ENCODE results near the gene IGDCC3. TPM values are rescaled to one million over a fixed set of nuclear protein-coding genes. Genes with fewer than 3 reads are reported as not detected.

Gene IGDCC3
- polyA plus RNA-seq, 1 donor (not counting 4 experiments of a cell fraction or from before 2014, with no cell fraction given): not detected

- Histone ChIP-seq H3K27me3 (ENCODE audit: control insufficient read depth, extremely low read depth, insufficient read depth, low read length) (peaks cover 6% of the 10 kb centered on the region), H3K9ac (ENCODE audit: control insufficient read depth, extremely low read depth, insufficient read depth, low read length) (no peak overlapping the region), H3K4me3 (ENCODE audit: control insufficient read depth in 2 of 3, extremely low read depth in 1 of 3, insufficient read depth in 2 of 3, low read depth in 1 of 3, low read length in 3 of 3) (no peak overlapping the region), H3K4me2 (ENCODE audit: control insufficient read depth, extremely low read depth, insufficient read depth, low read depth, low read length) (no peak overlapping the region), H3K4me1 (ENCODE audit: control insufficient read depth, extremely low read depth, insufficient read depth, low read length) (no peaks in the 10 kb centered on the region), H3K9me3 (ENCODE audit: control insufficient read depth, low read depth, low read length) (no peaks in the 10 kb centered on the region), H4K20me1 (ENCODE audit: control insufficient read depth, extremely low read depth, insufficient read depth, low read length) (no peaks in the 10 kb centered on the region), H3K36me3 (ENCODE audit: control insufficient read depth in 2 of 2, extremely low read depth in 1 of 2, insufficient read depth in 2 of 2, low read length in 2 of 2) (no peaks in the 10 kb centered on the region), H3K9me1 (ENCODE audit: control insufficient read depth, extremely low read depth, insufficient read depth, low read length) (no peaks in the 10 kb centered on the region), H3K79me2 (ENCODE audit: control insufficient read depth, insufficient read depth, low read length) (no peaks in the 10 kb centered on the region), H2AFZ (ENCODE audit: control insufficient read depth, low read length) (no peak overlapping the region), H3K27ac (ENCODE audit: control insufficient read depth, insufficient read depth, low read length) (no peak overlapping the region)
- dilution Hi-C loops (cut with MboI; ENCODE audit: extremely low pct_ligation_motif_present, low sequenced_read_pairs): no loop called here
- TF ChIP-seq, protein P1, sequence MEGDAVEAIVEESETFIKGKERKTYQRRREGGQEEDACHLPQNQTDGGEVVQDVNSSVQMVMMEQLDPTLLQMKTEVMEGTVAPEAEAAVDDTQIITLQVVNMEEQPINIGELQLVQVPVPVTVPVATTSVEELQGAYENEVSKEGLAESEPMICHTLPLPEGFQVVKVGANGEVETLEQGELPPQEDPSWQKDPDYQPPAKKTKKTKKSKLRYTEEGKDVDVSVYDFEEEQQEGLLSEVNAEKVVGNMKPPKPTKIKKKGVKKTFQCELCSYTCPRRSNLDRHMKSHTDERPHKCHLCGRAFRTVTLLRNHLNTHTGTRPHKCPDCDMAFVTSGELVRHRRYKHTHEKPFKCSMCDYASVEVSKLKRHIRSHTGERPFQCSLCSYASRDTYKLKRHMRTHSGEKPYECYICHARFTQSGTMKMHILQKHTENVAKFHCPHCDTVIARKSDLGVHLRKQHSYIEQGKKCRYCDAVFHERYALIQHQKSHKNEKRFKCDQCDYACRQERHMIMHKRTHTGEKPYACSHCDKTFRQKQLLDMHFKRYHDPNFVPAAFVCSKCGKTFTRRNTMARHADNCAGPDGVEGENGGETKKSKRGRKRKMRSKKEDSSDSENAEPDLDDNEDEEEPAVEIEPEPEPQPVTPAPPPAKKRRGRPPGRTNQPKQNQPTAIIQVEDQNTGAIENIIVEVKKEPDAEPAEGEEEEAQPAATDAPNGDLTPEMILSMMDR (optimal IDR thresholded peaks at IDR 0.05 in 1 of 3, IDR thresholded peaks at IDR 0.05 in 1 of 3, conservative IDR thresholded peaks at IDR 0.05 in 1 of 3; ENCODE audit: extremely low read depth in 1 of 3, insufficient read depth in 2 of 3, low read length in 3 of 3): no peak
- no peak for TF ChIP-seq EZH2 (IDR thresholded peaks at IDR 0.05; ENCODE audit: low read length)
- no peak for FAIRE-seq
- DNase-seq (ENCODE audit: low read depth, low spot score): no peak
Observed at GRCh38 chr15:65343374-65343981, 34.3 kb downstream of the IGDCC3 start.

DNA sequence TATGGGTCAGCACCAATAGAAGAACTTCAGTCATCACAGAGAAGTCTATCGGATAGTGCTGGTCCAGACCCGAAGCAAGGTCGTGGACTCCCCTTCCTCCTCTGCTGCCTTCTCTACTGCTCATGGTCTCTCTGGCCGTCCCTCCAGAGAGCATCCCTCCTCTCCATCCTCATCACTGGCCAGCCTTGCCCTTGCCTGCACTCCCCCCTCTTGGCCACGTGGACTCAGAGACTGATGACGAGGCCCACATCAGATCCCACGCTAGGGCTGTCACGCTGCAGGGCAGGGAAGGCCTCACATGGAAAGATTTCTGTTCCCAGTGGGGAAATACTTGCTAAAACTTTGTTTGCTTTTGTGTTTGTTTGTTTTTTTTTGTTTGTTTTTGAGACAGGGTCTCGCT, 35.3 kb downstream of the IGDCC3 start:
- Histone ChIP-seq H4K20me1 (ENCODE audit: control insufficient read depth, extremely low read depth, insufficient read depth, low read length) (no peaks in the 10 kb centered on the region), H3K27ac (ENCODE audit: control insufficient read depth, insufficient read depth, low read length) (no peak overlapping the region), H3K79me2 (ENCODE audit: control insufficient read depth, insufficient read depth, low read length) (no peaks in the 10 kb centered on the region), H2AFZ (ENCODE audit: control insufficient read depth, low read length) (no peak overlapping the region), H3K9me3 (ENCODE audit: control insufficient read depth, low read depth, low read length) (no peaks in the 10 kb centered on the region), H3K4me2 (ENCODE audit: control insufficient read depth, extremely low read depth, insufficient read depth, low read depth, low read length) (no peak overlapping the region), H3K9me1 (ENCODE audit: control insufficient read depth, extremely low read depth, insufficient read depth, low read length) (no peaks in the 10 kb centered on the region), H3K4me1 (ENCODE audit: control insufficient read depth, extremely low read depth, insufficient read depth, low read length) (no peaks in the 10 kb centered on the region), H3K27me3 (ENCODE audit: control insufficient read depth, extremely low read depth, insufficient read depth, low read length) (peaks cover 12% of the 10 kb centered on the region), H3K4me3 (ENCODE audit: control insufficient read depth in 2 of 3, extremely low read depth in 1 of 3, insufficient read depth in 2 of 3, low read depth in 1 of 3, low read length in 3 of 3) (no peak overlapping the region), H3K36me3 (ENCODE audit: control insufficient read depth in 2 of 2, extremely low read depth in 1 of 2, insufficient read depth in 2 of 2, low read length in 2 of 2) (no peaks in the 10 kb centered on the region), H3K9ac (ENCODE audit: control insufficient read depth, extremely low read depth, insufficient read depth, low read length) (no peak overlapping the region)
- no peak for FAIRE-seq
- TF ChIP-seq, protein P1 (optimal IDR thresholded peaks at IDR 0.05 in 1 of 3, IDR thresholded peaks at IDR 0.05 in 1 of 3, conservative IDR thresholded peaks at IDR 0.05 in 1 of 3; ENCODE audit: extremely low read depth in 1 of 3, insufficient read depth in 2 of 3, low read length in 3 of 3): no peak
- no peak for TF ChIP-seq EZH2 (IDR thresholded peaks at IDR 0.05; ENCODE audit: low read length)
- dilution Hi-C loops (cut with MboI; ENCODE audit: extremely low pct_ligation_motif_present, low sequenced_read_pairs): no loop called here
- no peak for DNase-seq (ENCODE audit: low read depth, low spot score)

Measured in keratinocyte (primary cell).